Panc1 (cell line): Measurements from ENCODE around the gene BRD2. TPM values are rescaled to one million over a fixed set of nuclear protein-coding genes. Genes with fewer than 3 reads are reported as not detected.
A peak's percentile ranks its signal among the peaks of the same experiment; 100 is the strongest.

Experiments
- ATAC-seq: fragments of 200-7000 bp; cut with Tn5 transposase; 2 replicates; pipeline ENCODE4 v1.9.1; 2020; ENCODE audit warnings: mild to moderate bottlenecking, moderate library complexity
- BruUV-seq: library from RNA; stranded (reverse); fragments of 400-500 nt; replicated peaks from 2 replicates; lab custom pipeline; 2021; lab: Mats Ljungman, UMichigan
- CTCF ChIA-PET: fragments of 300-600 bp; sonication (Branson Sonifier 250); formaldehyde crosslinking; loops from one replicate; lab custom pipeline; 2022; ENCODE audit warnings: antibody characterized with exemption; lab: Charles Lee
- POLR2A ChIA-PET: fragments of 300-600 bp; sonication (Branson Sonifier 250); formaldehyde crosslinking; loops from one replicate; lab custom pipeline; 2022; ENCODE audit warnings: antibody characterized with exemption; lab: Charles Lee
- DNase-seq: peaks from one replicate; pipeline ENCODE4 v3.0.0-alpha.2; 2010; ENCODE audit warnings: low read depth, low spot score
- H3K27ac ChIP-seq: 2 replicates; pipeline ENCODE4 v1.5.1; 2011; ENCODE audit warnings: mild to moderate bottlenecking, low read length, inconsistent platforms
- H3K27me3 ChIP-seq: fragments of 200-500 bp; sonication (Bioruptor generic); 2 replicates; pipeline ENCODE4 v1.6.0; 2014; ENCODE audit warnings: low read length, inconsistent platforms; ENCODE audit not compliant: control insufficient read depth, insufficient read depth
- H3K36me3 ChIP-seq: fragments of 200-500 bp; sonication (Bioruptor generic); 2 replicates; pipeline ENCODE4 v1.5.1; 2014; ENCODE audit warnings: inconsistent platforms, mild to moderate bottlenecking, low read length, moderate library complexity; ENCODE audit not compliant: control insufficient read depth, insufficient read depth
- H3K4me1 ChIP-seq: 2 replicates; pipeline ENCODE4 v1.5.1; 2011; ENCODE audit warnings: inconsistent platforms, mild to moderate bottlenecking, low read length, moderate library complexity; ENCODE audit not compliant: control insufficient read depth, insufficient read depth
- H3K4me3 ChIP-seq, 2 experiments: 2 replicates each; pipeline ENCODE4 v1.5.1; 2011 to 2012; ENCODE audit warnings: low read depth in 2 of 2, low read length in 2 of 2, mild to moderate bottlenecking in 2 of 2, inconsistent platforms in 1 of 2, moderate library complexity in 1 of 2
- H3K9me3 ChIP-seq: fragments of 200-500 bp; sonication (Bioruptor generic); 2 replicates; pipeline ENCODE4 v1.5.1; 2014; ENCODE audit warnings: low read depth, mild to moderate bottlenecking, inconsistent platforms, low read length, moderate library complexity; ENCODE audit not compliant: control insufficient read depth, insufficient read depth
- POLR2AphosphoS5 ChIP-seq: IDR thresholded peaks from 2 replicates; pipeline ENCODE4 v1.6.1; 2012; ENCODE audit warnings: mild to moderate bottlenecking, low read depth, low read length, moderate library complexity
- SIN3A ChIP-seq: IDR thresholded peaks from 2 replicates; pipeline ENCODE4 v1.6.1; 2012; ENCODE audit warnings: low read depth, mild to moderate bottlenecking, low read length, moderate library complexity, borderline replicate concordance; ENCODE audit not compliant: insufficient read depth
- TCF7L2 ChIP-seq: IDR thresholded peaks from 2 replicates; pipeline ENCODE4 v1.6.1; 2011; ENCODE audit warnings: mild to moderate bottlenecking, low read depth, low read length, inconsistent platforms
- in situ Hi-C: cut with HindIII; loops from 2 replicates; pipeline ENCODE4 v1.10.0; 2016; ENCODE audit warnings: low sequenced_read_pairs, low pct_unique_long_range_greater_than_20kb
- intact Hi-C: fragments of 100-400 bp; cut with micrococcal nuclease; formaldehyde crosslinking; loops from one replicate; pipeline ENCODE4 v1.10.0; 2022; ENCODE audit not compliant: unreplicated experiment
- total RNA-seq: library from RNA; stranded (reverse); gene quantifications from one replicate; pipeline ENCODE4 v1.2.1, GENCODE V29; 2021; ENCODE audit not compliant: unreplicated experiment
- TF ChIP-seq, protein P1 (sequence below): fragments of 450-650 bp; IDR thresholded peaks from 2 replicates; pipeline ENCODE4 v1.5.1; 2017; ENCODE audit warnings: mild to moderate bottlenecking
- TF ChIP-seq, protein P2 (sequence below), 2 experiments: IDR thresholded peaks; 2 replicates each; pipeline ENCODE4 v1.6.1; 2011 to 2012; ENCODE audit warnings: low read depth in 2 of 2, control low read depth in 1 of 2, low read length in 1 of 2, mild to moderate bottlenecking in 1 of 2, moderate library complexity in 1 of 2; ENCODE audit not compliant: insufficient read depth in 1 of 2

The BRD2 gene
- total RNA-seq, 1 experiment from 2014 or later, result 209 TPM

DNA sequence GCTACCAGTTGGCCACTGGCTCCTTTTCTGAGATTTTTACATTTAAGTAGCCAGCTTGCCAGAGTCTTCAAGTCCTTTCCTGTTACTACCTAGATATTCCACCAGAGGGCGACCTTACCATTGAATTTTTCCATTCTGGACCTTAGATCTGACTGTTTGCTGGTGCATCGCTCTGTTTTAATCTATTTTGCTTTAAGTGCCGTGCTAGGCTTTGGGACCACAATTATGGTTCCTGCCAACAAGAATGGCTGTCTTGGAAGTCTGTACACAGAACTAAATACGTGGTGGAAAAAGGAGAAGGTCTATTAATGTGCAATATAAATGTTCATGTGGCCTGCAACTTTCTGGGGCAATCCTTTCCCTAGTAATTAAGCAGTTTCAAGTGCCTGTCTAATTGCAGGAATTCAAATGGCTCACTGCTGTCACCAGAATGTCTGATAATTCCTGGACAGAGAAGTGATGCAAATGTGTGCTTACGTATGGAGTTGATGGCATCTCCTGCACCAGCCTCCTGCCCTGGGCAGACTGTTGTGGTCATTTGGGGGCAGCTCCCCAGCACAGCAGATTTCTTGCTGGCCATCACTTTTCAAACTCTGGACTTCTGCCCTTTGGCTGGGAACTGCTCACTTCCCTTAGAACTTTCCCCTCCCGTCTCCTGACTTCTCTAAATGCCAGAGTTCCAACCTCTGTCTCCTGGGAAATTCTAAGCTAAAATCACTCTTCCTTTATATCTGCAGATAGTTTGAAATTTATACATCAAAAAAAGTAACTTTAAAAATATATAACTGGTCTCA, 46.6 kb downstream of the BRD2 start:
- Histone ChIP-seq H3K4me3 (no peak overlapping the region), H3K4me1 (no peaks in the 10 kb centered on the region), H3K36me3 (no peaks in the 10 kb centered on the region), H3K9me3 (no peaks in the 10 kb centered on the region), H3K27me3 (peaks cover 19% of the 10 kb centered on the region), H3K27ac (no peak overlapping the region)
- in situ Hi-C loops (no loop called here), intact Hi-C loops (loop anchor here (5.0 to 10.0 kb wide), 3 partner anchors 132 to 230 kb away; no protein-coding TSS in a partner anchor)
- POLR2A ChIA-PET, result no interaction called here
- TF ChIP-seq, protein P1, sequence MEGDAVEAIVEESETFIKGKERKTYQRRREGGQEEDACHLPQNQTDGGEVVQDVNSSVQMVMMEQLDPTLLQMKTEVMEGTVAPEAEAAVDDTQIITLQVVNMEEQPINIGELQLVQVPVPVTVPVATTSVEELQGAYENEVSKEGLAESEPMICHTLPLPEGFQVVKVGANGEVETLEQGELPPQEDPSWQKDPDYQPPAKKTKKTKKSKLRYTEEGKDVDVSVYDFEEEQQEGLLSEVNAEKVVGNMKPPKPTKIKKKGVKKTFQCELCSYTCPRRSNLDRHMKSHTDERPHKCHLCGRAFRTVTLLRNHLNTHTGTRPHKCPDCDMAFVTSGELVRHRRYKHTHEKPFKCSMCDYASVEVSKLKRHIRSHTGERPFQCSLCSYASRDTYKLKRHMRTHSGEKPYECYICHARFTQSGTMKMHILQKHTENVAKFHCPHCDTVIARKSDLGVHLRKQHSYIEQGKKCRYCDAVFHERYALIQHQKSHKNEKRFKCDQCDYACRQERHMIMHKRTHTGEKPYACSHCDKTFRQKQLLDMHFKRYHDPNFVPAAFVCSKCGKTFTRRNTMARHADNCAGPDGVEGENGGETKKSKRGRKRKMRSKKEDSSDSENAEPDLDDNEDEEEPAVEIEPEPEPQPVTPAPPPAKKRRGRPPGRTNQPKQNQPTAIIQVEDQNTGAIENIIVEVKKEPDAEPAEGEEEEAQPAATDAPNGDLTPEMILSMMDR, result peak; percentile 84
- TF ChIP-seq TCF7L2, result no peak
- no peak for TF ChIP-seq POLR2AphosphoS5
- TF ChIP-seq SIN3A, result no peak
- DNase-seq (peak; percentile 62), ATAC-seq (peak; percentile 82)
- CTCF ChIA-PET, result interaction anchor here (0.6 kb wide), 3 partner anchors 113 to 360 kb away, joined by 3 to 4 read pairs (median 3); no protein-coding TSS in a partner anchor
- no TSS peak for BruUV-seq

DNA sequence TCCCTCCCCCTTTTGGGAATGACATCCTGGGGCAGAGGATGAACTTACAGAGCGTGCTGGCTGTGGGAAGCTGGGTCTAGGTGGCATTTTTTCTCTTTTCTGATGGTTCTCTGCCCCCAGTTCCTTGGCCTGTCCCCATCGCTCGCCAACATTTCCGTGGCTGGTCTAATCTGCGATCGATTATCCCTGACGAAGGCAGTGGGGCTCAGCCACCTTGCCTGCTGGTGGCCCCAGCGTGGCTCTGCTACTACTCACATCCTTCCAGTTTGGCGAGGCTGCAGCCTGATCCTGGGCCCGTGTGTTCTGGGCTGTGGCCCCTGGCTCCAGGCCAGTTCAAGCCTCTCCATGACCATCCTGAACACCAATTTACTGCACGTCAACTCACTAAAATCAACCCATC, 47.4 kb downstream of the BRD2 start:
- Histone ChIP-seq H3K4me3 (no peak overlapping the region), H3K9me3 (no peaks in the 10 kb centered on the region), H3K27ac (no peak overlapping the region), H3K27me3 (peaks cover 19% of the 10 kb centered on the region), H3K36me3 (no peaks in the 10 kb centered on the region), H3K4me1 (no peaks in the 10 kb centered on the region)
- in situ Hi-C loops (no loop called here), intact Hi-C loops (loop anchor here (5.0 to 10.0 kb wide), 3 partner anchors 132 to 229 kb away; no protein-coding TSS in a partner anchor)
- CTCF ChIA-PET, result interaction anchor here (0.5 kb wide), 1 partner anchor 75 kb away, joined by 3 read pairs; no protein-coding TSS in a partner anchor
- TF ChIP-seq TCF7L2, result no peak
- TF ChIP-seq, protein P2, sequence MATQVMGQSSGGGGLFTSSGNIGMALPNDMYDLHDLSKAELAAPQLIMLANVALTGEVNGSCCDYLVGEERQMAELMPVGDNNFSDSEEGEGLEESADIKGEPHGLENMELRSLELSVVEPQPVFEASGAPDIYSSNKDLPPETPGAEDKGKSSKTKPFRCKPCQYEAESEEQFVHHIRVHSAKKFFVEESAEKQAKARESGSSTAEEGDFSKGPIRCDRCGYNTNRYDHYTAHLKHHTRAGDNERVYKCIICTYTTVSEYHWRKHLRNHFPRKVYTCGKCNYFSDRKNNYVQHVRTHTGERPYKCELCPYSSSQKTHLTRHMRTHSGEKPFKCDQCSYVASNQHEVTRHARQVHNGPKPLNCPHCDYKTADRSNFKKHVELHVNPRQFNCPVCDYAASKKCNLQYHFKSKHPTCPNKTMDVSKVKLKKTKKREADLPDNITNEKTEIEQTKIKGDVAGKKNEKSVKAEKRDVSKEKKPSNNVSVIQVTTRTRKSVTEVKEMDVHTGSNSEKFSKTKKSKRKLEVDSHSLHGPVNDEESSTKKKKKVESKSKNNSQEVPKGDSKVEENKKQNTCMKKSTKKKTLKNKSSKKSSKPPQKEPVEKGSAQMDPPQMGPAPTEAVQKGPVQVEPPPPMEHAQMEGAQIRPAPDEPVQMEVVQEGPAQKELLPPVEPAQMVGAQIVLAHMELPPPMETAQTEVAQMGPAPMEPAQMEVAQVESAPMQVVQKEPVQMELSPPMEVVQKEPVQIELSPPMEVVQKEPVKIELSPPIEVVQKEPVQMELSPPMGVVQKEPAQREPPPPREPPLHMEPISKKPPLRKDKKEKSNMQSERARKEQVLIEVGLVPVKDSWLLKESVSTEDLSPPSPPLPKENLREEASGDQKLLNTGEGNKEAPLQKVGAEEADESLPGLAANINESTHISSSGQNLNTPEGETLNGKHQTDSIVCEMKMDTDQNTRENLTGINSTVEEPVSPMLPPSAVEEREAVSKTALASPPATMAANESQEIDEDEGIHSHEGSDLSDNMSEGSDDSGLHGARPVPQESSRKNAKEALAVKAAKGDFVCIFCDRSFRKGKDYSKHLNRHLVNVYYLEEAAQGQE (IDR thresholded peaks at IDR 0.05; ENCODE audit: insufficient read depth in 1 of 2, low read depth in 2 of 2, low read length in 1 of 2), result no peak
- no peak for TF ChIP-seq SIN3A
- TF ChIP-seq POLR2AphosphoS5, result no peak
- TF ChIP-seq, protein P1, result no peak
- no TSS peak for BruUV-seq
- POLR2A ChIA-PET, result interaction anchor here (0.6 kb wide), 1 partner anchor 468 kb away, joined by 3 read pairs; no protein-coding TSS in a partner anchor
- ATAC-seq (no peak), DNase-seq (no peak)
